HEK293 (cell line): ENCODE results near the gene JAML.

ENCODE experiments used
- HOXA7 ChIP-seq: sonication (generic); formaldehyde crosslinking; IDR thresholded peaks from 2 replicates; pipeline ENCODE4 v1.8.1; 2022; ENCODE audit warnings: missing genetic modification reagents, borderline replicate concordance
- REPIN1 ChIP-seq: fragments of 450-650 bp; formaldehyde crosslinking; IDR thresholded peaks from 2 replicates; pipeline ENCODE4 v1.5.1; 2017; ENCODE audit warnings: missing biosample characterization, missing genetic modification characterization, low read depth
- ZNF174 ChIP-seq: fragments of 450-650 bp; formaldehyde crosslinking; IDR thresholded peaks from 2 replicates; pipeline ENCODE4 v1.5.0; 2017; ENCODE audit warnings: missing biosample characterization, mild to moderate bottlenecking, missing genetic modification characterization
- ZSCAN16 ChIP-seq: fragments of 450-650 bp; formaldehyde crosslinking; IDR thresholded peaks from 2 replicates; pipeline ENCODE4 v1.5.1; 2016; ENCODE audit warnings: missing biosample characterization, missing genetic modification characterization

DNA sequence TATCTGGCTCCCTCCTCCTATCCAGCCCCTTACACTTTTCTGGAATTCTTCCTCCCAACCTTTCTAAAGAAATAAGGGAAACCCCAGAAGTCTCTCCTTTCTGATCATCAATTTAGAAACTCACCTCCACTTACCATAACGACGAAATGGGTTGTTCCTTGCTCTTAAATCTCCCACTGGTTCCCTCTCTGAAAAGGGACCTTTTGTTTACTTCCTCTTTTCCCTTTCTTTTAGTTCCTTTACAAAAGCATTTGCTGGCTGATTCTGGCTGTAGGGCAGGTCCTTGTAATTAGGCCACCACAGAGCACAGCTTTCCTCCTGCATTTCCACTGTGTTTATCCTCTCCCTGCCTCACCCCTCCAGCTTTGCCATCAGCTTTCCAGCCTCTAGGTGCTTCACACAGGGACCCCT lies 12.0 kb downstream of the JAML start:
- TF ChIP-seq REPIN1 (no peak), HOXA7 (CRISPR knock-in tag) (no peak), ZSCAN16 (tag by site-specific recombination) (no peak), ZNF174 (tag by site-specific recombination) (no peak)
